Body of pancreas (tissue), 4 donors: ENCODE data around the gene AXL.

Experiments
- CTCF ChIP-seq, 7 experiments: fragments of 450-650 bp in 4 of 7; fragments of 200-600 bp in 3 of 7; sonication (generic) in 3 of 7; IDR thresholded peaks; one replicate each; pipeline ENCODE4 v1.5.1; 2016 to 2019; ENCODE audit warnings: antibody characterized with exemption in 7 of 7
- POLR2A ChIP-seq, 3 donors: fragments of 450-650 bp; IDR thresholded peaks; one replicate each; pipeline ENCODE4 v1.6.1; 2016; ENCODE audit warnings: antibody characterized with exemption in 3 of 3, mild to moderate bottlenecking in 2 of 3

GRCh38 chr19:41192574-41193429 lies 26.2 kb upstream of the AXL start, which contains the start of gene CYP2S1:
- TF ChIP-seq POLR2A (IDR thresholded peaks at IDR 0.05) (no peak), CTCF (IDR thresholded peaks at IDR 0.05) (no peak)
